Esophagus squamous epithelium (tissue), 5 donors: ENCODE data around the gene CTXND1. TPM values are rescaled to one million over a fixed set of nuclear protein-coding genes. Genes with fewer than 3 reads are reported as not detected.

Source experiments
- DNase-seq: peaks from one replicate; lab custom pipeline; 2025; lab: John Stamatoyannopoulos, UW
- H3K27ac ChIP-seq, 4 donors: fragments of 200-600 bp; sonication (generic); one replicate each; pipeline ENCODE4 v1.5.1; 2016 to 2019; ENCODE audit warnings: mild to moderate bottlenecking in 1 of 4
- H3K27me3 ChIP-seq, 4 donors: fragments of 200-600 bp; sonication (generic); 1 replicate in 3 of 4; 2 replicates in 1 of 4; pipeline versions ENCODE4 v1.5.1 to v1.6.0; 2017 to 2021; ENCODE audit warnings: antibody characterized with exemption in 1 of 4
- H3K36me3 ChIP-seq, 3 donors: fragments of 200-600 bp; sonication (generic); one replicate each; pipeline ENCODE4 v1.5.1; 2016 to 2019
- H3K4me1 ChIP-seq, 3 donors: fragments of 200-600 bp; sonication (generic); one replicate each; pipeline ENCODE4 v1.5.1; 2017 to 2019
- H3K4me3 ChIP-seq, 4 donors: fragments of 200-600 bp; sonication (generic); 1 replicate in 3 of 4; 2 replicates in 1 of 4; pipeline ENCODE4 v1.5.1; 2016 to 2019; ENCODE audit warnings: mild to moderate bottlenecking in 2 of 4, moderate library complexity in 1 of 4
- H3K9me3 ChIP-seq, 3 donors: fragments of 200-600 bp; sonication (generic); one replicate each; pipeline ENCODE4 v1.5.1; 2016 to 2019
- CTCF ChIP-seq, 6 experiments: fragments of 450-650 bp in 4 of 6; fragments of 200-600 bp in 2 of 6; sonication (generic) in 2 of 6; IDR thresholded peaks; one replicate each; pipeline ENCODE4 v1.5.1; 2016 to 2019; ENCODE audit warnings: antibody characterized with exemption in 6 of 6, mild to moderate bottlenecking in 4 of 6, moderate library complexity in 4 of 6
- POLR2A ChIP-seq, 4 donors: fragments of 450-650 bp; IDR thresholded peaks; one replicate each; pipeline ENCODE4 v1.6.1; 2017; ENCODE audit warnings: antibody characterized with exemption in 4 of 4, mild to moderate bottlenecking in 4 of 4, moderate library complexity in 3 of 4
- WGBS, 2 donors: methylation state at CpG; one replicate each; pipeline ENCODE4 v1.1.5; 2018; 5-methylcytosine and 5-hydroxymethylcytosine counted together
- intact Hi-C: fragments of 100-400 bp; cut with DNase I; formaldehyde crosslinking; loops from one replicate; pipeline ENCODE4 v1.15.0; 2022
- total RNA-seq, 4 donors: library from RNA; depleted of rRNA; stranded (reverse); fragments of >200 nt; gene quantifications; one replicate each; pipeline ENCODE4 v1.1.0, GENCODE V29; 2016
- donor health status: DM: yes; HTN: yes; CAD: no.

CTXND1 gene
- total RNA-seq, 4 donors from 2014 or later, result not detected

- no peak for DNase-seq
- WGBS, 2 donors, result 100% methylated on average over 1 of the region's 1 CpG
- no peaks in the 10 kb centered on the region for H3K27me3 ChIP-seq
- TF ChIP-seq POLR2A (IDR thresholded peaks at IDR 0.05) (no peak), CTCF (IDR thresholded peaks at IDR 0.05) (no peak)
- H3K27ac ChIP-seq, result no peak overlapping the region
- peaks cover 0 to 64% (median 3%) of the 10 kb centered on the region in 3 donors for H3K36me3 ChIP-seq
- H3K4me3 ChIP-seq, result no peak overlapping the region
- intact Hi-C loops, result no loop called here
- no peaks in the 10 kb centered on the region for H3K9me3 ChIP-seq
- peaks cover 0 to 7% (median 0%) of the 10 kb centered on the region in 3 donors for H3K4me1 ChIP-seq
Observed at GRCh38 chr15:80186597-80186996, 65.4 kb downstream of the CTXND1 start.

GRCh38 chr15:80186066-80186465, 65.9 kb downstream of the CTXND1 start:
- no peak for TF ChIP-seq CTCF (IDR thresholded peaks at IDR 0.05)
- intact Hi-C loops, result no loop called here
- no peaks in the 10 kb centered on the region for H3K27me3 ChIP-seq
- H3K36me3 ChIP-seq, result peaks cover 0 to 69% (median 3%) of the 10 kb centered on the region in 3 donors
- no peak for DNase-seq
- H3K4me1 ChIP-seq, result peaks cover 0 to 7% (median 0%) of the 10 kb centered on the region in 3 donors
- WGBS, 2 donors, result 91 to 94% methylated on average over 4 to 7 of the region's 7 CpGs
- no peaks in the 10 kb centered on the region for H3K9me3 ChIP-seq
- H3K27ac ChIP-seq, result no peak overlapping the region
- H3K4me3 ChIP-seq, result no peak overlapping the region

- intact Hi-C loops, result no loop called here
- DNase-seq, result no peak
- H3K36me3 ChIP-seq, result peaks cover 0 to 78% (median 3%) of the 10 kb centered on the region in 3 donors
- WGBS, 2 donors, result 100% methylated on average over 2 of the region's 2 CpGs
- no peaks in the 10 kb centered on the region for H3K9me3 ChIP-seq
- TF ChIP-seq POLR2A (IDR thresholded peaks at IDR 0.05) (no peak), CTCF (IDR thresholded peaks at IDR 0.05) (no peak)
- no peaks in the 10 kb centered on the region for H3K27me3 ChIP-seq
- no peak overlapping the region for H3K4me3 ChIP-seq
- H3K27ac ChIP-seq, result no peak overlapping the region
- H3K4me1 ChIP-seq, result peaks cover 0 to 7% (median 0%) of the 10 kb centered on the region in 3 donors
Observed at GRCh38 chr15:80185152-80185551, 66.9 kb downstream of the CTXND1 start.

- Histone ChIP-seq H3K36me3 (peaks cover 0 to 84% (median 3%) of the 10 kb centered on the region in 3 donors), H3K4me3 (no peak overlapping the region), H3K9me3 (no peaks in the 10 kb centered on the region), H3K27ac (no peak overlapping the region), H3K27me3 (no peaks in the 10 kb centered on the region), H3K4me1 (peaks cover 0 to 10% (median 3%) of the 10 kb centered on the region in 3 donors)
- intact Hi-C loops, result no loop called here
- no peak for TF ChIP-seq CTCF (IDR thresholded peaks at IDR 0.05)
- TF ChIP-seq POLR2A (IDR thresholded peaks at IDR 0.05), result no peak
- 81 to 93% methylated on average over 7 of the region's 7 CpGs for WGBS, 2 donors
- no peak for DNase-seq
Observed at GRCh38 chr15:80184554-80184953, 67.5 kb downstream of the CTXND1 start.

- intact Hi-C loops, result no loop called here
- TF ChIP-seq CTCF (IDR thresholded peaks at IDR 0.05) (no peak), POLR2A (IDR thresholded peaks at IDR 0.05) (no peak)
- WGBS, 2 donors, result 82 to 87% methylated on average over 6 of the region's 6 CpGs
- no peak for DNase-seq
- no peak overlapping the region for H3K4me3 ChIP-seq
- H3K27ac ChIP-seq, result no peak overlapping the region
- peaks cover 0 to 88% (median 3%) of the 10 kb centered on the region in 3 donors for H3K36me3 ChIP-seq
- no peaks in the 10 kb centered on the region for H3K27me3 ChIP-seq
- H3K4me1 ChIP-seq, result peaks cover 0 to 17% (median 9%) of the 10 kb centered on the region in 3 donors
- H3K9me3 ChIP-seq, result no peaks in the 10 kb centered on the region
Observed at GRCh38 chr15:80183886-80184285, 68.1 kb downstream of the CTXND1 start.
